HCT116 (cell line): Measurements from ENCODE around the gene AQP1.

Experiments
- ATF3 ChIP-seq: IDR thresholded peaks from 2 replicates; pipeline ENCODE4 v1.6.1; 2012
- EGR1 ChIP-seq: IDR thresholded peaks from 2 replicates; pipeline ENCODE4 v1.6.1; 2012; ENCODE audit warnings: low read depth
- EZH2phosphoT487 ChIP-seq: fragments of 200-600 bp; IDR thresholded peaks from 2 replicates; pipeline ENCODE4 v1.6.1; 2018; ENCODE audit warnings: antibody characterized with exemption, borderline replicate concordance
- JUND ChIP-seq: IDR thresholded peaks from 2 replicates; pipeline ENCODE4 v1.6.1; 2012
- POLR2A ChIP-seq: IDR thresholded peaks from 2 replicates; pipeline ENCODE4 v1.7.0; 2011; ENCODE audit warnings: borderline replicate concordance; ENCODE audit not compliant: insufficient read depth, insufficient read length; ENCODE audit errors: extremely low read depth
- POLR2AphosphoS5 ChIP-seq: IDR thresholded peaks from 2 replicates; pipeline ENCODE4 v1.6.1; 2011; ENCODE audit warnings: mild to moderate bottlenecking, low read depth, low read length, moderate library complexity
- SP1 ChIP-seq: IDR thresholded peaks from 2 replicates; pipeline ENCODE4 v1.6.1; 2012; ENCODE audit warnings: low read depth
- YY1 ChIP-seq: IDR thresholded peaks from 2 replicates; pipeline ENCODE4 v1.6.1; 2011; ENCODE audit warnings: low read length, low read depth, moderate library complexity, mild to moderate bottlenecking; ENCODE audit not compliant: insufficient replicate concordance; ENCODE audit errors: extremely low read depth
- ZNF274 ChIP-seq: fragments of 200-500 bp; sonication (Bioruptor generic); IDR thresholded peaks from 2 replicates; pipeline ENCODE4 v1.6.1; 2014; ENCODE audit warnings: mild to moderate bottlenecking, low read depth, low read length, inconsistent platforms
- TF ChIP-seq, protein P1 (sequence below), 3 experiments: fragments of 200-600 bp in 1 of 3; sonication (generic) in 1 of 3; IDR thresholded peaks in 2 of 3; conservative IDR thresholded peaks in 1 of 3; 2 replicates each; pipeline ENCODE4 v1.5.1; 2012 to 2017; ENCODE audit warnings: low read depth in 2 of 3, low read length in 2 of 3, antibody characterized with exemption in 1 of 3, borderline replicate concordance in 1 of 3, control low read depth in 1 of 3, mild to moderate bottlenecking in 1 of 3, mixed read lengths in 1 of 3, mixed run types in 1 of 3, moderate library complexity in 1 of 3; ENCODE audit not compliant: insufficient read depth in 1 of 3
- TF ChIP-seq, protein P2 (sequence below): IDR thresholded peaks from 2 replicates; pipeline ENCODE4 v1.6.1; 2011; ENCODE audit warnings: mild to moderate bottlenecking, low read length, moderate library complexity; ENCODE audit not compliant: insufficient replicate concordance; ENCODE audit errors: extremely low read depth

DNA sequence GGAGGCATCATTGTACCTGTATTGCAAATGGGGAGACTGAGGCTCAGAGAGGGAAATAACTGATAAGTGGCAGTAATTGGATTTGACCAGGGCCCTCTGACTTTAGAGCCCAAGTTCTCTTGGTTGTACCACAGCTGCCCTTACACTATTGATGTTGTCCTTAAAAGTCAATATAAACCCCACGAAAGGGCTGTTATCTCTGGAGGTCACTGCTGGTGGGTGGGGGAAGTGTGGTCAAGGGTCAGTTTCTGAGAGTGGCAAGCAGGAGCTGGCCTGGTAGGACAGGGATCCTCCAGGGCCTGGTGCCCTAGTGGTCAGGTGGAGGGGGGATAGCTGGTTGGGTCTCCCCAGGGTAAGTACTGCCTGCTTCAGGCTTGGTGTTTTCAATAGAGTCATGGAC lies 44.2 kb upstream of the AQP1 start:
- no peak for TF ChIP-seq JUND
- TF ChIP-seq, protein P1, sequence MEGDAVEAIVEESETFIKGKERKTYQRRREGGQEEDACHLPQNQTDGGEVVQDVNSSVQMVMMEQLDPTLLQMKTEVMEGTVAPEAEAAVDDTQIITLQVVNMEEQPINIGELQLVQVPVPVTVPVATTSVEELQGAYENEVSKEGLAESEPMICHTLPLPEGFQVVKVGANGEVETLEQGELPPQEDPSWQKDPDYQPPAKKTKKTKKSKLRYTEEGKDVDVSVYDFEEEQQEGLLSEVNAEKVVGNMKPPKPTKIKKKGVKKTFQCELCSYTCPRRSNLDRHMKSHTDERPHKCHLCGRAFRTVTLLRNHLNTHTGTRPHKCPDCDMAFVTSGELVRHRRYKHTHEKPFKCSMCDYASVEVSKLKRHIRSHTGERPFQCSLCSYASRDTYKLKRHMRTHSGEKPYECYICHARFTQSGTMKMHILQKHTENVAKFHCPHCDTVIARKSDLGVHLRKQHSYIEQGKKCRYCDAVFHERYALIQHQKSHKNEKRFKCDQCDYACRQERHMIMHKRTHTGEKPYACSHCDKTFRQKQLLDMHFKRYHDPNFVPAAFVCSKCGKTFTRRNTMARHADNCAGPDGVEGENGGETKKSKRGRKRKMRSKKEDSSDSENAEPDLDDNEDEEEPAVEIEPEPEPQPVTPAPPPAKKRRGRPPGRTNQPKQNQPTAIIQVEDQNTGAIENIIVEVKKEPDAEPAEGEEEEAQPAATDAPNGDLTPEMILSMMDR (IDR thresholded peaks at IDR 0.05 in 2 of 3, conservative IDR thresholded peaks at IDR 0.05 in 1 of 3; ENCODE audit: borderline replicate concordance in 1 of 3, insufficient read depth in 1 of 3, low read depth in 2 of 3, low read length in 2 of 3) = no peak
- no peak for TF ChIP-seq SP1
- TF ChIP-seq POLR2AphosphoS5 = no peak
- TF ChIP-seq EGR1 = no peak
- TF ChIP-seq, protein P2, sequence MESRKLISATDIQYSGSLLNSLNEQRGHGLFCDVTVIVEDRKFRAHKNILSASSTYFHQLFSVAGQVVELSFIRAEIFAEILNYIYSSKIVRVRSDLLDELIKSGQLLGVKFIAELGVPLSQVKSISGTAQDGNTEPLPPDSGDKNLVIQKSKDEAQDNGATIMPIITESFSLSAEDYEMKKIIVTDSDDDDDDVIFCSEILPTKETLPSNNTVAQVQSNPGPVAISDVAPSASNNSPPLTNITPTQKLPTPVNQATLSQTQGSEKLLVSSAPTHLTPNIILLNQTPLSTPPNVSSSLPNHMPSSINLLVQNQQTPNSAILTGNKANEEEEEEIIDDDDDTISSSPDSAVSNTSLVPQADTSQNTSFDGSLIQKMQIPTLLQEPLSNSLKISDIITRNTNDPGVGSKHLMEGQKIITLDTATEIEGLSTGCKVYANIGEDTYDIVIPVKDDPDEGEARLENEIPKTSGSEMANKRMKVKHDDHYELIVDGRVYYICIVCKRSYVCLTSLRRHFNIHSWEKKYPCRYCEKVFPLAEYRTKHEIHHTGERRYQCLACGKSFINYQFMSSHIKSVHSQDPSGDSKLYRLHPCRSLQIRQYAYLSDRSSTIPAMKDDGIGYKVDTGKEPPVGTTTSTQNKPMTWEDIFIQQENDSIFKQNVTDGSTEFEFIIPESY = no peak
- TF ChIP-seq EZH2phosphoT487 = no peak
- no peak for TF ChIP-seq POLR2A
- TF ChIP-seq YY1 = no peak
- no peak for TF ChIP-seq ATF3
- no peak for TF ChIP-seq ZNF274
